ENCODE data around the gene INPP5B. TPM values are rescaled to one million over a fixed set of nuclear protein-coding genes. Genes with fewer than 3 reads are reported as not detected.

The INPP5B gene
- total RNA-seq, 3 donors from 2014 or later = 21.5 to 37.9 (median 28.1) TPM

- H3K4me3 ChIP-seq = no peak overlapping the region
- TF ChIP-seq CTCF (IDR thresholded peaks at IDR 0.05) = no peak
- DNase-seq = no peak
- H3K4me1 ChIP-seq (ENCODE audit: low read depth) = peaks cover 3% of the 10 kb centered on the region
- no peaks in the 10 kb centered on the region for H3K36me3 ChIP-seq (ENCODE audit: low read depth)
- intact Hi-C loops (cut with DNase I, micrococcal nuclease) = no loop called here
- H3K9me3 ChIP-seq = no peaks in the 10 kb centered on the region
- ATAC-seq = no peak
Measured at GRCh38 chr1:37932759-37933158, 14.1 kb downstream of the INPP5B start.

- no peaks in the 10 kb centered on the region for H3K9me3 ChIP-seq
- H3K4me1 ChIP-seq (ENCODE audit: low read depth) = peaks cover 3% of the 10 kb centered on the region
- ATAC-seq = peak; percentile 100
- H3K36me3 ChIP-seq (ENCODE audit: low read depth) = no peaks in the 10 kb centered on the region
- intact Hi-C loops (cut with DNase I, micrococcal nuclease) = no loop called here
- no peak for TF ChIP-seq CTCF (IDR thresholded peaks at IDR 0.05)
- peak overlapping the region; percentile 67 for H3K4me3 ChIP-seq
- peak; percentile 97 to 99 (median 98) for DNase-seq
Measured at GRCh38 chr1:37931361-37932158, 15.3 kb downstream of the INPP5B start.

- intact Hi-C loops (cut with DNase I, micrococcal nuclease) = no loop called here
- ATAC-seq (peak; percentile 16), DNase-seq (no peak)
- H3K4me3 ChIP-seq = peak overlapping the region; percentile 67
- H3K36me3 ChIP-seq (ENCODE audit: low read depth) = no peaks in the 10 kb centered on the region
- H3K4me1 ChIP-seq (ENCODE audit: low read depth) = peaks cover 3% of the 10 kb centered on the region
- no peak for TF ChIP-seq CTCF (IDR thresholded peaks at IDR 0.05)
- H3K9me3 ChIP-seq = no peaks in the 10 kb centered on the region
Measured at GRCh38 chr1:37931102-37931360, 15.8 kb downstream of the INPP5B start.

- Histone ChIP-seq H3K4me3 (no peak overlapping the region), H3K36me3 (ENCODE audit: low read depth) (no peaks in the 10 kb centered on the region), H3K4me1 (ENCODE audit: low read depth) (peaks cover 3% of the 10 kb centered on the region), H3K9me3 (no peaks in the 10 kb centered on the region)
- DNase-seq (no peak), ATAC-seq (no peak)
- intact Hi-C loops (cut with DNase I, micrococcal nuclease) = no loop called here
- TF ChIP-seq CTCF (IDR thresholded peaks at IDR 0.05) = no peak
Measured at GRCh38 chr1:37930246-37931101, 16.4 kb downstream of the INPP5B start.

DNA sequence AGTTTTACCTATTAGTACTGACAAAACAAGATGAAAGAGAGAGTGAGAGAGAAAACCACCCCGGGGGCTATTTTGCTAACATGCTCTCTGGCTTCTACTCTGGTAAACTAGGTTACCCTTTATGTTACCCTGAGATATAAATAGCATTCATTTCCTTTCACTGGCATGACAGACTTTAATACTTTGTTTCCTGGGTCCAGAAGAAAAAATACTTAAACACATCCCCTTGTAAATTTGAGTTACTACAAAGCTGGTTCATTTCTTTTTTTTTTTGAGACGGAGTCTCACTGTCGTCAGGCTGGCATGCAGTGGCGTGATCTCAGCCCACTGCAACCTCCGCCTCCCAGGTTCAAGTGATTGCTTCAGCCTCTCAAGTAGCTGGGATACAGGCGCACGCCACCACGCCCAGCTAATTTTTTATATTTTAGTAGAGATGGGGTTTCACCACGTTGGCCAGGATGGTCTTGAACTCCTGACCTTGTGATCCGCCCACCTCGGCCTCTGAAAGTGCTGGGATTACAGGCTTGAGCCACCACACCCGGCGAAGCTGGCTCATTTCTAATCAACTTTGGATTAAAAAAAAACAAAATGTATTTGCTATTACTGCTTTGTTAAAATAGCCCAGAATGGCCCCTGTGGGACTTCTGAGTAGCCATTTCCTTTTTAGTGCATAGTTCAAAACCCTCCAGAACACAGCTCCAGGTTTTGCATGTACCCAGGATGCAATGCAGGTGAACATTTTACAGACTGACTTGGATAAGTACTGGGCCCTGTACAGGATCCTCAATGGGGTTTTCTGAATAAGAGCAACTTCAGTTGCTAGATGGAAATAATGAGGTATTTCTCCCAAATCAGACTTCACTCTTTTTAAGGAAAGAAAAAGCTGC is 20.6 kb downstream of the INPP5B start:
- H3K4me1 ChIP-seq (ENCODE audit: low read depth) = no peaks in the 10 kb centered on the region
- no peak for TF ChIP-seq CTCF (IDR thresholded peaks at IDR 0.05)
- DNase-seq (no peak), ATAC-seq (peak; percentile 34)
- intact Hi-C loops (cut with DNase I, micrococcal nuclease) = no loop called here
- H3K4me3 ChIP-seq = no peak overlapping the region
- no peaks in the 10 kb centered on the region for H3K36me3 ChIP-seq (ENCODE audit: low read depth)
- H3K9me3 ChIP-seq = no peaks in the 10 kb centered on the region
